H9 (cell line): ENCODE data around the gene MAP3K10. TPM values are rescaled to one million over a fixed set of nuclear protein-coding genes. Genes with fewer than 3 reads are reported as not detected.

Experiments used
- DNase-seq: peaks from one replicate; pipeline ENCODE4 v3.0.0-alpha.2; 2017
- H2AFZ ChIP-seq: one replicate; pipeline ENCODE4 v1.6.1; 2013; ENCODE audit warnings: mild to moderate bottlenecking, low read length, control low read depth, moderate library complexity
- H2AK5ac ChIP-seq: 2 replicates; pipeline ENCODE4 v1.6.1; 2013; ENCODE audit warnings: low read length, control low read depth, mixed read lengths; ENCODE audit not compliant: insufficient read length
- H2BK120ac ChIP-seq: one replicate; pipeline ENCODE4 v1.6.1; 2013; ENCODE audit warnings: low read depth, mild to moderate bottlenecking, low read length, control low read depth, inconsistent platforms; ENCODE audit not compliant: poor library complexity, severe bottlenecking
- H2BK12ac ChIP-seq: 2 replicates; pipeline ENCODE4 v1.6.1; 2013; ENCODE audit warnings: low read length, control low read depth, mixed read lengths, low read depth; ENCODE audit not compliant: insufficient read length
- H2BK15ac ChIP-seq: 2 replicates; pipeline ENCODE4 v1.6.1; 2013; ENCODE audit warnings: low read depth, low read length, control low read depth
- H2BK20ac ChIP-seq: one replicate; pipeline ENCODE4 v1.6.1; 2013; ENCODE audit warnings: low read depth, mild to moderate bottlenecking, low read length, control low read depth, inconsistent platforms; ENCODE audit not compliant: poor library complexity, severe bottlenecking
- H2BK5ac ChIP-seq: 2 replicates; pipeline ENCODE4 v1.6.1; 2013; ENCODE audit warnings: low read length, control low read depth, mixed read lengths; ENCODE audit not compliant: insufficient read length
- H3K14ac ChIP-seq: 2 replicates; pipeline ENCODE4 v1.6.1; 2013; ENCODE audit warnings: low read length, control low read depth; ENCODE audit not compliant: insufficient read depth
- H3K18ac ChIP-seq: 2 replicates; pipeline ENCODE4 v1.6.1; 2013; ENCODE audit warnings: low read depth, mild to moderate bottlenecking, mixed read lengths, low read length, control low read depth; ENCODE audit not compliant: insufficient read length
- H3K23ac ChIP-seq: 2 replicates; pipeline ENCODE4 v1.6.1; 2013; ENCODE audit warnings: low read length, control low read depth, mixed read lengths, low read depth; ENCODE audit not compliant: insufficient read length
- H3K23me2 ChIP-seq: 2 replicates; pipeline ENCODE4 v1.6.1; 2013; ENCODE audit warnings: low read depth, mild to moderate bottlenecking, mixed read lengths, low read length, control low read depth; ENCODE audit not compliant: insufficient read length, poor library complexity, severe bottlenecking
- H3K27ac ChIP-seq: 2 replicates; pipeline ENCODE4 v1.5.1; 2013; ENCODE audit warnings: low read length, control low read depth, mixed read lengths, low read depth; ENCODE audit not compliant: insufficient read length
- H3K27me3 ChIP-seq: 2 replicates; pipeline ENCODE4 v1.6.1; 2013; ENCODE audit warnings: low read length, control low read depth, inconsistent platforms; ENCODE audit not compliant: insufficient read depth
- H3K4ac ChIP-seq: 2 replicates; pipeline ENCODE4 v1.6.1; 2013; ENCODE audit warnings: low read depth, mild to moderate bottlenecking, control low read depth, inconsistent platforms, low read length, moderate library complexity
- H3K4me1 ChIP-seq: 2 replicates; pipeline ENCODE4 v1.6.1; 2013; ENCODE audit warnings: low read length, control low read depth, inconsistent platforms; ENCODE audit not compliant: insufficient read depth
- H3K4me2 ChIP-seq: 2 replicates; pipeline ENCODE4 v1.6.1; 2013; ENCODE audit warnings: low read length, control low read depth, mixed read lengths; ENCODE audit not compliant: insufficient read length, insufficient read depth
- H3K56ac ChIP-seq: 2 replicates; pipeline ENCODE4 v1.6.1; 2013; ENCODE audit warnings: low read depth, mild to moderate bottlenecking, mixed read lengths, low read length, control low read depth; ENCODE audit not compliant: insufficient read length
- H3K79me1 ChIP-seq: 2 replicates; pipeline ENCODE4 v1.6.1; 2013; ENCODE audit warnings: low read depth, mild to moderate bottlenecking, moderate library complexity, low read length, control low read depth, inconsistent platforms; ENCODE audit not compliant: insufficient read depth, poor library complexity, severe bottlenecking
- H3K79me2 ChIP-seq: 2 replicates; pipeline ENCODE4 v1.6.1; 2013; ENCODE audit warnings: low read length, control low read depth, inconsistent platforms; ENCODE audit not compliant: insufficient read depth
- H3K9ac ChIP-seq: 2 replicates; pipeline ENCODE4 v1.6.1; 2013; ENCODE audit warnings: low read length, control low read depth, mixed read lengths; ENCODE audit not compliant: insufficient read length; ENCODE audit errors: extremely low read depth
- H3K9me3 ChIP-seq: one replicate; pipeline ENCODE4 v1.6.1; 2013; ENCODE audit warnings: low read depth, low read length, inconsistent platforms; ENCODE audit not compliant: control insufficient read depth
- H3T11ph ChIP-seq: one replicate; pipeline ENCODE4 v1.6.1; 2013; ENCODE audit warnings: mild to moderate bottlenecking, low read length, control low read depth, inconsistent platforms
- H4K20me1 ChIP-seq: one replicate; pipeline ENCODE4 v1.6.1; 2013; ENCODE audit not compliant: control insufficient read depth, insufficient read length, insufficient read depth
- H4K5ac ChIP-seq: 2 replicates; pipeline ENCODE4 v1.6.1; 2013; ENCODE audit warnings: low read depth, mild to moderate bottlenecking, mixed read lengths, low read length, control low read depth; ENCODE audit not compliant: insufficient read length
- H4K8ac ChIP-seq: replicated peaks from 2 replicates; pipeline ENCODE4 v1.6.1; 2013; ENCODE audit warnings: low read length, control low read depth, mixed read lengths, low read depth; ENCODE audit not compliant: insufficient read length
- H4K91ac ChIP-seq: 2 replicates; pipeline ENCODE4 v1.6.1; 2013; ENCODE audit warnings: low read depth, mild to moderate bottlenecking, moderate library complexity, mixed read lengths, low read length, control low read depth; ENCODE audit not compliant: insufficient read length
- H3K27ac Mint-ChIP-seq, 3 experiments: 2 replicates in 2 of 3; 3 replicates in 1 of 3; pipeline ENCODE4 v1.8.0; 2020 to 2021; ENCODE audit warnings: mixed read lengths in 3 of 3, mild to moderate bottlenecking in 1 of 3, moderate library complexity in 1 of 3
- H3K27me3 Mint-ChIP-seq: 2 replicates; pipeline ENCODE4 v1.8.0; 2021; ENCODE audit warnings: low read depth, mild to moderate bottlenecking, moderate library complexity, mixed read lengths
- H3K36me3 Mint-ChIP-seq, 3 experiments: 2 replicates in 2 of 3; 3 replicates in 1 of 3; pipeline ENCODE4 v1.8.0; 2020 to 2021; ENCODE audit warnings: low read depth in 3 of 3, mixed read lengths in 3 of 3; ENCODE audit not compliant: insufficient read depth in 1 of 3
- H3K4me1 Mint-ChIP-seq, 2 experiments: 2 replicates each; pipeline ENCODE4 v1.8.0; 2020; ENCODE audit warnings: mixed read lengths in 2 of 2
- H3K4me3 Mint-ChIP-seq, 2 experiments: 2 replicates in 1 of 2; 3 replicates in 1 of 2; pipeline ENCODE4 v1.8.0; 2020 to 2021; ENCODE audit warnings: mild to moderate bottlenecking in 2 of 2, mixed read lengths in 2 of 2, moderate library complexity in 1 of 2
- H3K9me3 Mint-ChIP-seq, 2 experiments: 2 replicates in 1 of 2; 3 replicates in 1 of 2; pipeline ENCODE4 v1.8.0; 2020; ENCODE audit warnings: mild to moderate bottlenecking in 2 of 2, mixed read lengths in 2 of 2, moderate library complexity in 1 of 2
- CTCF ChIP-seq: fragments of 200-600 bp; sonication (generic); conservative IDR thresholded peaks from 3 replicates; pipeline ENCODE4 v1.8.0; 2021; ENCODE audit warnings: antibody characterized with exemption, mild to moderate bottlenecking
- WGBS: extraction: QIAGEN DNeasy Blood & Tissue Kit; methylation state at CpG from one replicate; pipeline ENCODE4 v1.1.7; 2013; ENCODE audit warnings: missing lambda C conversion rate, low lambda C conversion rate, mixed read lengths; ENCODE audit not compliant: insufficient read length; ENCODE audit errors: extremely low coverage; 5-methylcytosine and 5-hydroxymethylcytosine counted together
- total RNA-seq: library from RNA; stranded (reverse); gene quantifications from 2 replicates; pipeline ENCODE4 v1.2.1, GENCODE V29; 2021

Gene MAP3K10
- total RNA-seq, 1 experiment from 2014 or later = 19.0 TPM

DNA sequence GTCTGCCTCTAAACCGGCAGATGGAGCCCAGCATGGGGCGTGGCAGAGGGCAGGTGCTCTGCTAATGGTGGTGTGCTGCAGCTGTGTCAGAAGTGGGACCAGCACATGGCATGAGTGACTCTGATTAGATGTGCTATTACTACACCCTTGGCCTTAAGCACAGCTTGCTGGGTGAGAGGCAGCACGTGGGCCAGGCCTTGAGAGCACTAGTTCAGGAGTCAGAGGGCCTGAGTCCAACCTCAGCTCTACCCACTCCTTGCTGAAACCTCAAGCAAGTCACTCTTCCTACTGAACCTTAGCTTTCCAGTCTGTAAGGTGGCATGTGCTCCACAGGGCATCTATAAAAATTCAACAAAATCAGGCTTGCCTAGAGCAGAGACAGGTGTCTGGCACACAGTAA, 71.2 kb downstream of the MAP3K10 start:
- no peak overlapping the region for H3K18ac ChIP-seq
- H3T11ph ChIP-seq = no peak overlapping the region
- H3K4me2 ChIP-seq = no peak overlapping the region
- WGBS = no CpG with 5 or more reads among the region's 3 CpGs
- Mint-ChIP-seq H3K27me3 (no peaks in the 10 kb centered on the region; the same call in 1 of the 2 replicates), H3K4me3 (no peak overlapping the region), H3K9me3 (no peaks in the 10 kb centered on the region), H3K27ac (no peak overlapping the region), H3K4me1 (peaks cover 10 to 15% of the 10 kb centered on the region in 2 experiments; a peak in 3 of 4 replicates), H3K36me3 (peaks cover 17 to 38% (median 34%) of the 10 kb centered on the region in 3 experiments)
- no peak overlapping the region for H2BK5ac ChIP-seq
- no peak overlapping the region for H2BK12ac ChIP-seq
- H2BK15ac ChIP-seq = no peak overlapping the region
- no peak overlapping the region for H3K23ac ChIP-seq
- no peak overlapping the region for H2AFZ ChIP-seq
- H2BK120ac ChIP-seq = no peak overlapping the region
- no peak for TF ChIP-seq CTCF
- no peaks in the 10 kb centered on the region for H3K79me2 ChIP-seq
- no peak overlapping the region for H4K5ac ChIP-seq
- H3K4me1 ChIP-seq = no peaks in the 10 kb centered on the region
- no peak overlapping the region for H4K8ac ChIP-seq
- H3K23me2 ChIP-seq = no peaks in the 10 kb centered on the region
- H3K14ac ChIP-seq = no peak overlapping the region
- no peak overlapping the region for H2BK20ac ChIP-seq
- H3K27ac ChIP-seq = no peak overlapping the region
- no peak overlapping the region for H4K91ac ChIP-seq
- no peak overlapping the region for H3K4ac ChIP-seq
- H4K20me1 ChIP-seq = peaks cover 2% of the 10 kb centered on the region
- no peak overlapping the region for H3K56ac ChIP-seq
- H3K27me3 ChIP-seq = no peaks in the 10 kb centered on the region
- H3K9me3 ChIP-seq = no peaks in the 10 kb centered on the region
- no peak for DNase-seq
- no peak overlapping the region for H2AK5ac ChIP-seq
- H3K79me1 ChIP-seq = no peaks in the 10 kb centered on the region
- H3K9ac ChIP-seq = no peak overlapping the region
